PC-3 (cell line): ENCODE data around the gene ANGPTL7. TPM values are rescaled to one million over a fixed set of nuclear protein-coding genes. Genes with fewer than 3 reads are reported as not detected.

Experiments
- ATAC-seq: fragments of 200-7000 bp; cut with Tn5 transposase; 2 replicates; pipeline ENCODE4 v1.9.1; 2020; ENCODE audit warnings: mild to moderate bottlenecking, moderate library complexity
- BruUV-seq: library from RNA; stranded (reverse); fragments of 400-500 nt; replicated peaks from 2 replicates; lab custom pipeline; 2021; lab: Mats Ljungman, UMichigan
- CTCF ChIA-PET: fragments of 300-600 bp; sonication (Branson Sonifier 250); formaldehyde crosslinking; loops from one replicate; lab custom pipeline; 2022; ENCODE audit warnings: antibody characterized with exemption; lab: Charles Lee
- POLR2A ChIA-PET: fragments of 300-600 bp; sonication (Branson Sonifier 250); formaldehyde crosslinking; loops from one replicate; lab custom pipeline; 2022; ENCODE audit warnings: antibody characterized with exemption; ENCODE audit not compliant: unreplicated experiment; lab: Charles Lee
- DNase-seq: peaks from one replicate; pipeline ENCODE4 v3.0.0-alpha.2; 2015
- H2AFZ ChIP-seq: fragments of 300-600 bp; sonication (generic); 2 replicates; pipeline ENCODE4 v1.6.0; 2016; ENCODE audit warnings: antibody characterized with exemption, low read length
- H3F3A ChIP-seq: fragments of 300-600 bp; sonication (generic); one replicate; pipeline ENCODE4 v1.6.0; 2017; ENCODE audit warnings: antibody characterized with exemption, low read length, control low read depth, mild to moderate bottlenecking; ENCODE audit not compliant: unreplicated experiment
- H3K27ac ChIP-seq: fragments of 300-600 bp; sonication (generic); 2 replicates; pipeline ENCODE4 v1.5.1; 2016; ENCODE audit warnings: mild to moderate bottlenecking, low read length
- H3K27me3 ChIP-seq: fragments of 300-600 bp; sonication (generic); 2 replicates; pipeline ENCODE4 v1.6.1; 2016; ENCODE audit warnings: low read length, mixed read lengths
- H3K36me3 ChIP-seq: fragments of 300-600 bp; sonication (generic); 2 replicates; pipeline ENCODE4 v1.6.1; 2016; ENCODE audit warnings: low read depth, mixed run types, low read length, mixed read lengths
- H3K4me1 ChIP-seq: fragments of 300-600 bp; sonication (generic); 2 replicates; pipeline ENCODE4 v1.5.1; 2016; ENCODE audit warnings: low read length; ENCODE audit not compliant: insufficient read depth
- H3K4me2 ChIP-seq: fragments of 300-600 bp; sonication (generic); 2 replicates; pipeline ENCODE4 v1.6.0; 2016; ENCODE audit warnings: low read length
- H3K4me3 ChIP-seq: fragments of 300-600 bp; sonication (generic); 2 replicates; pipeline ENCODE4 v1.5.1; 2016; ENCODE audit warnings: mild to moderate bottlenecking, low read length, mixed read lengths
- H3K79me2 ChIP-seq: fragments of 300-600 bp; sonication (generic); 2 replicates; pipeline ENCODE4 v1.6.1; 2017; ENCODE audit warnings: low read length, mixed read lengths
- H3K9ac ChIP-seq: fragments of 300-600 bp; sonication (generic); 2 replicates; pipeline ENCODE4 v1.6.0; 2016; ENCODE audit warnings: mild to moderate bottlenecking, low read length
- H3K9me2 ChIP-seq: fragments of 300-600 bp; sonication (generic); replicated peaks from 2 replicates; pipeline ENCODE4 v1.6.1; 2016; ENCODE audit warnings: mixed run types, low read length, mixed read lengths
- H3K9me3 ChIP-seq: fragments of 300-600 bp; sonication (generic); 2 replicates; pipeline ENCODE4 v1.6.1; 2016; ENCODE audit warnings: low read length, mixed read lengths
- H4K20me1 ChIP-seq: fragments of 300-600 bp; sonication (generic); 2 replicates; pipeline ENCODE4 v1.6.1; 2016; ENCODE audit warnings: low read length, mixed read lengths
- EZH2 ChIP-seq: fragments of 300-600 bp; sonication (generic); IDR thresholded peaks from one replicate; pipeline ENCODE4 v1.6.1; 2017; ENCODE audit warnings: antibody characterized with exemption, mild to moderate bottlenecking, low read length; ENCODE audit not compliant: unreplicated experiment
- EZH2phosphoT487 ChIP-seq: fragments of 300-600 bp; sonication (generic); IDR thresholded peaks from 2 replicates; pipeline ENCODE4 v1.6.1; 2018; ENCODE audit warnings: mild to moderate bottlenecking, antibody characterized with exemption, low read length, borderline replicate concordance
- intact Hi-C: fragments of 100-400 bp; cut with micrococcal nuclease; formaldehyde crosslinking; loops from 2 replicates; pipeline ENCODE4 v1.9.0; 2023
- total RNA-seq: library from RNA; depleted of rRNA; stranded (reverse); fragments of >200 nt; gene quantifications from 2 replicates; pipeline ENCODE4 v1.2.3, GENCODE V29; 2014
- TF ChIP-seq, protein P1 (sequence below): fragments of 300-600 bp; sonication (generic); conservative IDR thresholded peaks from 2 replicates; pipeline ENCODE4 v1.5.1; 2017; ENCODE audit warnings: antibody characterized with exemption, low read depth, mild to moderate bottlenecking, low read length

ANGPTL7 gene
- total RNA-seq, 1 experiment from 2014 or later: not detected

DNA sequence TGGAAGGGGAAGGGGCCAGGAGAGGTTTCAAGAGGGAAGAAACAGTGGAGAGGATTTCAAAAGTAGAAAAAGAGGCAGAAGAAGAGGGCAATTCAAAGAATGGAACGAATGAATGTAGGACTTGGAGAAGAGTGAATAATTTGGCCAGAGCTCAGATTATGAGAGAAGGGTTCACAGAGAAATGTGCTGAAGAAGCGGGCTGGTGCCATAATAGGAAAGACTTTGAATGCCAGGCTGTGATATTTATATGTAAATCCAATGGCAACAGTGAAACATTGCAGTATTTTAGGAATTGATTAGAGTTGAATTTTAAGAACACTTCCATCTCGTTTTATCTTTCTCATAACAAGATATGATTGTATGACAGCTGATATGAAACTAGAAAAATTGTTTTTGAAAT is 36.0 kb upstream of the ANGPTL7 start:
- H3K9ac ChIP-seq: no peak overlapping the region
- H3K9me3 ChIP-seq: no peaks in the 10 kb centered on the region
- no peak for ATAC-seq
- intact Hi-C loops: no loop called here
- no peak overlapping the region for H2AFZ ChIP-seq
- no peak overlapping the region for H3K4me3 ChIP-seq
- peaks cover 8% of the 10 kb centered on the region for H3F3A ChIP-seq
- H3K79me2 ChIP-seq: no peaks in the 10 kb centered on the region
- TF ChIP-seq EZH2: no peak
- TF ChIP-seq, protein P1, sequence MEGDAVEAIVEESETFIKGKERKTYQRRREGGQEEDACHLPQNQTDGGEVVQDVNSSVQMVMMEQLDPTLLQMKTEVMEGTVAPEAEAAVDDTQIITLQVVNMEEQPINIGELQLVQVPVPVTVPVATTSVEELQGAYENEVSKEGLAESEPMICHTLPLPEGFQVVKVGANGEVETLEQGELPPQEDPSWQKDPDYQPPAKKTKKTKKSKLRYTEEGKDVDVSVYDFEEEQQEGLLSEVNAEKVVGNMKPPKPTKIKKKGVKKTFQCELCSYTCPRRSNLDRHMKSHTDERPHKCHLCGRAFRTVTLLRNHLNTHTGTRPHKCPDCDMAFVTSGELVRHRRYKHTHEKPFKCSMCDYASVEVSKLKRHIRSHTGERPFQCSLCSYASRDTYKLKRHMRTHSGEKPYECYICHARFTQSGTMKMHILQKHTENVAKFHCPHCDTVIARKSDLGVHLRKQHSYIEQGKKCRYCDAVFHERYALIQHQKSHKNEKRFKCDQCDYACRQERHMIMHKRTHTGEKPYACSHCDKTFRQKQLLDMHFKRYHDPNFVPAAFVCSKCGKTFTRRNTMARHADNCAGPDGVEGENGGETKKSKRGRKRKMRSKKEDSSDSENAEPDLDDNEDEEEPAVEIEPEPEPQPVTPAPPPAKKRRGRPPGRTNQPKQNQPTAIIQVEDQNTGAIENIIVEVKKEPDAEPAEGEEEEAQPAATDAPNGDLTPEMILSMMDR: no peak
- no peak for TF ChIP-seq EZH2phosphoT487
- BruUV-seq: no TSS peak
- no peaks in the 10 kb centered on the region for H3K27me3 ChIP-seq
- ChIA-PET POLR2A (no interaction called here), CTCF (no interaction called here)
- H3K27ac ChIP-seq: no peak overlapping the region
- H3K9me2 ChIP-seq: no peaks in the 10 kb centered on the region
- peaks cover 33% of the 10 kb centered on the region for H3K36me3 ChIP-seq
- H4K20me1 ChIP-seq: no peaks in the 10 kb centered on the region
- no peak overlapping the region for H3K4me2 ChIP-seq
- H3K4me1 ChIP-seq: peaks cover 47% of the 10 kb centered on the region
- no peak for DNase-seq

DNA sequence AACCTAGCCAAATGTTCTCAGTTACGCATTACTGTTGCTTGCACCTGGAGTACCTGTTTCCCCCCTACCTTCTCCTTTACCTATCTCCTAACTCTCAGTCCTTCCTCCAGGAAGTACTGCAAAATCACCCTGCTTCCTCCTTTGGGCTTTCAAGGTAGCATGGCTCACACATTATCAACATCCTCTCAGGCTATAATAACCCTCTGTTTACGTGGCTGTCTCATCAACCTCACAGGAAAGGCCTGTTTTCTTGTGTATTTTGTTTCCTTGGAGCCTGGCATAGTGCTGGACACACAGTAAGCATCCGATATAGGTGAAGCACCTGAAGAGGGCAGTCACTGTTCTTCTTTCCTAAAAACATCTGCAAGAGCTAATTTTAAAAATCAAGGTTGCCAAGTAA is 32.7 kb upstream of the ANGPTL7 start:
- no peaks in the 10 kb centered on the region for H3K27me3 ChIP-seq
- no peak overlapping the region for H3K4me3 ChIP-seq
- intact Hi-C loops: loop anchor here (1.0 to 2.0 kb wide), 2 partner anchors 9 to 24 kb away; no protein-coding TSS in a partner anchor
- peak overlapping the region; percentile 22 for H3K4me2 ChIP-seq
- peak overlapping the region; percentile 56 for H3K9ac ChIP-seq
- peaks cover 12% of the 10 kb centered on the region for H3F3A ChIP-seq
- H4K20me1 ChIP-seq: no peaks in the 10 kb centered on the region
- TF ChIP-seq EZH2 (no peak), EZH2phosphoT487 (no peak)
- TF ChIP-seq, protein P1: peak; percentile 57
- 0 out of 2 replicates have a peak, but pooled peaks cover 6% of the 10 kb centered on the region for H3K79me2 ChIP-seq
- BruUV-seq: no TSS peak
- ATAC-seq (peak; percentile 78), DNase-seq (peak; percentile 94)
- H3K9me2 ChIP-seq: no peaks in the 10 kb centered on the region
- no peak overlapping the region for H2AFZ ChIP-seq
- ChIA-PET CTCF (interaction anchor here (0.6 to 1.0 kb wide), 5 partner anchors 9 to 85 kb away, joined by 3 to 8 read pairs (median 3); partner anchors contain the start of gene EXOSC10), POLR2A (no interaction called here)
- no peaks in the 10 kb centered on the region for H3K9me3 ChIP-seq
- peak overlapping the region; percentile 86 for H3K27ac ChIP-seq
- H3K4me1 ChIP-seq: peaks cover 52% of the 10 kb centered on the region
- peaks cover 12% of the 10 kb centered on the region for H3K36me3 ChIP-seq

GRCh38 chr1:11156963-11157362 is 32.2 kb upstream of the ANGPTL7 start:
- Histone ChIP-seq H3K9me3 (no peaks in the 10 kb centered on the region), H3K36me3 (peaks cover 12% of the 10 kb centered on the region), H3K27me3 (no peaks in the 10 kb centered on the region), H4K20me1 (no peaks in the 10 kb centered on the region), H3K4me3 (no peak overlapping the region), H3K9ac (peak overlapping the region; percentile 56), H3K4me2 (peak overlapping the region; percentile 22), H2AFZ (no peak overlapping the region), H3K27ac (peak overlapping the region; percentile 86), H3K4me1 (peaks cover 50% of the 10 kb centered on the region), H3K9me2 (no peaks in the 10 kb centered on the region), H3F3A (peaks cover 12% of the 10 kb centered on the region), H3K79me2 (0 out of 2 replicates have a peak, but pooled peaks cover 6% of the 10 kb centered on the region)
- BruUV-seq: no TSS peak
- no peak for DNase-seq
- intact Hi-C loops: loop anchor here (1.0 to 2.0 kb wide), 2 partner anchors 10 to 24 kb away; no protein-coding TSS in a partner anchor
- ChIA-PET CTCF (interaction anchor here (0.6 to 1.0 kb wide), 4 partner anchors 9 to 85 kb away, joined by 3 to 8 read pairs (median 4); partner anchors contain the start of gene EXOSC10), POLR2A (no interaction called here)
- TF ChIP-seq EZH2: no peak
- TF ChIP-seq, protein P1: no peak
- no peak for TF ChIP-seq EZH2phosphoT487
- no peak for ATAC-seq
